ENCODE measurements around the gene KCNE3. TPM values are rescaled to one million over a fixed set of nuclear protein-coding genes. Genes with fewer than 3 reads are reported as not detected.

Gene KCNE3
- total and polyA plus RNA-seq, 2 of the 4 experiments (the other 2 are of a cell fraction) = 0.05 to 0.18 TPM

DNA sequence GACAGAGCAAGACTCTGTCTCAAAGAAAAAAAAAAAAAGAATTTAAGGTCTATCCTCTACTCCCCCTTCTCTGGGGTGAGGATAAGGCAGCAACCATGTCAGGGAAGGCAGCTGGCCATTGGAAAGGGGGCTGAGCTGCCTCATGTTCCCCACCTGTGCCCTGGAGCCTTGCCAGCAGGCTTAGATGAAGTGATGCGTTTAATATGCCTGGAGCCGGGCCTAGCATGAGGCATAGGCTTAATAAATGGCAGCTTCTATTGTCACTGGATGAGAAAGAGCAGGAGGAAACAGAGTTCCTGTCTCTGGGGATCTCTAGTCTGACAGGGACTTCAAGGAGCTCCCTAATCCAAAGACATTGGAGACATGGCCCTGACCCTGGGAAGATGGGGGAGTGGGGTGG lies 3.2 kb upstream of the KCNE3 start:
- no peak overlapping the region for H2BK5ac ChIP-seq (ENCODE audit: low read depth, low read length, poor library complexity, severe bottlenecking)
- H2AFZ ChIP-seq (replicated peaks; ENCODE audit: low read length, poor library complexity) = no peak overlapping the region
- H3K23ac ChIP-seq (ENCODE audit: low read depth, low read length) = no peak overlapping the region
- no peak overlapping the region for H4K8ac ChIP-seq (ENCODE audit: low read depth in 2 of 2, low read length in 2 of 2)
- DNase-seq = no peak
- intact Hi-C loops (cut with micrococcal nuclease) = no loop called here
- no peak overlapping the region for H3K56ac ChIP-seq (ENCODE audit: extremely low read depth, insufficient read depth, low read length)
- no peaks in the 10 kb centered on the region for H3K4me1 ChIP-seq (ENCODE audit: control insufficient read depth, insufficient read depth, low read length)
- TF ChIP-seq RCOR1 (IDR thresholded peaks at IDR 0.05; ENCODE audit: insufficient replicate concordance, low read length) (no peak), FOS (IDR thresholded peaks at IDR 0.05; ENCODE audit: low read depth, low read length) (no peak), BHLHE40 (IDR thresholded peaks at IDR 0.05; ENCODE audit: low read depth, low read length) (no peak), CEBPB (IDR thresholded peaks at IDR 0.05; ENCODE audit: low read depth, low read length) (no peak), CHD1 (IDR thresholded peaks at IDR 0.05; ENCODE audit: low read depth, low read length) (no peak), POLR2A (IDR thresholded peaks at IDR 0.05; ENCODE audit: low read depth, low read length) (no peak), MAFK (IDR thresholded peaks at IDR 0.05; ENCODE audit: low read depth, low read length) (no peak), MXI1 (IDR thresholded peaks at IDR 0.05; ENCODE audit: borderline replicate concordance, low read depth, low read length) (no peak), MAZ (IDR thresholded peaks at IDR 0.05; ENCODE audit: borderline replicate concordance, low read depth, low read length) (no peak), SMC3 (IDR thresholded peaks at IDR 0.05; ENCODE audit: low read depth, low read length) (no peak), RAD21 (IDR thresholded peaks at IDR 0.05; ENCODE audit: low read length) (no peak), RFX5 (IDR thresholded peaks at IDR 0.05; ENCODE audit: low read depth, low read length) (no peak), NFE2L2 (IDR thresholded peaks at IDR 0.05; ENCODE audit: low read depth, low read length) (no peak)
- TF ChIP-seq, protein P1, sequence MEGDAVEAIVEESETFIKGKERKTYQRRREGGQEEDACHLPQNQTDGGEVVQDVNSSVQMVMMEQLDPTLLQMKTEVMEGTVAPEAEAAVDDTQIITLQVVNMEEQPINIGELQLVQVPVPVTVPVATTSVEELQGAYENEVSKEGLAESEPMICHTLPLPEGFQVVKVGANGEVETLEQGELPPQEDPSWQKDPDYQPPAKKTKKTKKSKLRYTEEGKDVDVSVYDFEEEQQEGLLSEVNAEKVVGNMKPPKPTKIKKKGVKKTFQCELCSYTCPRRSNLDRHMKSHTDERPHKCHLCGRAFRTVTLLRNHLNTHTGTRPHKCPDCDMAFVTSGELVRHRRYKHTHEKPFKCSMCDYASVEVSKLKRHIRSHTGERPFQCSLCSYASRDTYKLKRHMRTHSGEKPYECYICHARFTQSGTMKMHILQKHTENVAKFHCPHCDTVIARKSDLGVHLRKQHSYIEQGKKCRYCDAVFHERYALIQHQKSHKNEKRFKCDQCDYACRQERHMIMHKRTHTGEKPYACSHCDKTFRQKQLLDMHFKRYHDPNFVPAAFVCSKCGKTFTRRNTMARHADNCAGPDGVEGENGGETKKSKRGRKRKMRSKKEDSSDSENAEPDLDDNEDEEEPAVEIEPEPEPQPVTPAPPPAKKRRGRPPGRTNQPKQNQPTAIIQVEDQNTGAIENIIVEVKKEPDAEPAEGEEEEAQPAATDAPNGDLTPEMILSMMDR (conservative IDR thresholded peaks at IDR 0.05; ENCODE audit: low read depth, low read length) = no peak
- TF ChIP-seq, protein P2, sequence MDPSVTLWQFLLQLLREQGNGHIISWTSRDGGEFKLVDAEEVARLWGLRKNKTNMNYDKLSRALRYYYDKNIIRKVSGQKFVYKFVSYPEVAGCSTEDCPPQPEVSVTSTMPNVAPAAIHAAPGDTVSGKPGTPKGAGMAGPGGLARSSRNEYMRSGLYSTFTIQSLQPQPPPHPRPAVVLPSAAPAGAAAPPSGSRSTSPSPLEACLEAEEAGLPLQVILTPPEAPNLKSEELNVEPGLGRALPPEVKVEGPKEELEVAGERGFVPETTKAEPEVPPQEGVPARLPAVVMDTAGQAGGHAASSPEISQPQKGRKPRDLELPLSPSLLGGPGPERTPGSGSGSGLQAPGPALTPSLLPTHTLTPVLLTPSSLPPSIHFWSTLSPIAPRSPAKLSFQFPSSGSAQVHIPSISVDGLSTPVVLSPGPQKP (IDR thresholded peaks at IDR 0.05; ENCODE audit: borderline replicate concordance, low read depth, low read length) = no peak
- TF ChIP-seq, protein P3, sequence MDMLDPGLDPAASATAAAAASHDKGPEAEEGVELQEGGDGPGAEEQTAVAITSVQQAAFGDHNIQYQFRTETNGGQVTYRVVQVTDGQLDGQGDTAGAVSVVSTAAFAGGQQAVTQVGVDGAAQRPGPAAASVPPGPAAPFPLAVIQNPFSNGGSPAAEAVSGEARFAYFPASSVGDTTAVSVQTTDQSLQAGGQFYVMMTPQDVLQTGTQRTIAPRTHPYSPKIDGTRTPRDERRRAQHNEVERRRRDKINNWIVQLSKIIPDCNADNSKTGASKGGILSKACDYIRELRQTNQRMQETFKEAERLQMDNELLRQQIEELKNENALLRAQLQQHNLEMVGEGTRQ (IDR thresholded peaks at IDR 0.05; ENCODE audit: low read depth, low read length) = no peak
- H3K9me1 ChIP-seq (ENCODE audit: insufficient read depth, low read length) = 0 out of 2 replicates have a peak, but pooled peaks cover under 1% of the 10 kb centered on the region
- H3K4me3 ChIP-seq (ENCODE audit: insufficient read depth, low read depth, low read length) = no peak overlapping the region
- dilution Hi-C loops (cut with HindIII; ENCODE audit: low sequenced_read_pairs, unreplicated experiment) = no loop called here
- H3K36me3 ChIP-seq (ENCODE audit: control insufficient read depth, insufficient read depth, low read length) = no peaks in the 10 kb centered on the region
- no peak overlapping the region for H3K27ac ChIP-seq (ENCODE audit: insufficient read depth, low read length)
- 48% methylated on average over 2 of the region's 2 CpGs; no CpG with 5 or more reads in 1 of the 2 experiments for WGBS, 2 experiments (ENCODE audit: extremely low coverage in 2 of 2, insufficient read length in 1 of 2)
- no peaks in the 10 kb centered on the region for H4K20me1 ChIP-seq (ENCODE audit: insufficient read depth, low read length)
- no peak overlapping the region for H2BK20ac ChIP-seq (ENCODE audit: low read depth, low read length)
- H3K4ac ChIP-seq (ENCODE audit: low read depth, low read length) = no peak overlapping the region
- no peak for ATAC-seq (ENCODE audit: low read depth)
- no peaks in the 10 kb centered on the region for H3K9me3 ChIP-seq (ENCODE audit: control insufficient read depth, insufficient read depth, low read length)
- no peak overlapping the region for H3K18ac ChIP-seq (ENCODE audit: low read depth, low read length)
- CTCF ChIA-PET = interaction anchor here (0.7 kb wide), 2 partner anchors 100 to 515 kb away, joined by 3 to 6 read pairs; no protein-coding TSS in a partner anchor
- no peak overlapping the region for H3K4me2 ChIP-seq (ENCODE audit: low read depth, low read length)
- no peak overlapping the region for H2BK15ac ChIP-seq (ENCODE audit: low read depth, low read length)
- H2AK9ac ChIP-seq (replicated peaks; ENCODE audit: low read depth, low read length, poor library complexity) = no peak overlapping the region
- no peak overlapping the region for H3K14ac ChIP-seq (replicated peaks; ENCODE audit: low read depth, low read length)
- H3K27me3 ChIP-seq (ENCODE audit: control insufficient read depth, insufficient read depth, low read length) = peaks cover 68% of the 10 kb centered on the region
- BruUV-seq (replicated peaks) = no TSS peak
- H2AK5ac ChIP-seq (ENCODE audit: low read depth, low read length) = no peak overlapping the region
- POLR2A ChIA-PET (ENCODE audit: unreplicated experiment) = no interaction called here
- in situ Hi-C loops (cut with MboI; ENCODE audit: low sequenced_read_pairs) = no loop called here
- H4K5ac ChIP-seq (ENCODE audit: low read depth, low read length) = no peak overlapping the region
- no peak overlapping the region for H3K9ac ChIP-seq (ENCODE audit: low read depth, low read length)
- H4K91ac ChIP-seq (ENCODE audit: insufficient read depth, low read depth, low read length) = no peak overlapping the region
- no peaks in the 10 kb centered on the region for H3K79me1 ChIP-seq (ENCODE audit: low read depth in 1 of 2, low read length in 2 of 2)
- H2BK120ac ChIP-seq (ENCODE audit: low read depth, low read length) = no peak overlapping the region
